ENCODE data around the gene SYTL2.
A peak's percentile ranks its signal among the peaks of the same experiment; 100 is the strongest.
"Not testable (repeated sequence)": the region's sequence is repeated elsewhere in the genome, so short reads cannot be mapped to it uniquely, and the experiment has no call there.

SYTL2 gene, protein sequence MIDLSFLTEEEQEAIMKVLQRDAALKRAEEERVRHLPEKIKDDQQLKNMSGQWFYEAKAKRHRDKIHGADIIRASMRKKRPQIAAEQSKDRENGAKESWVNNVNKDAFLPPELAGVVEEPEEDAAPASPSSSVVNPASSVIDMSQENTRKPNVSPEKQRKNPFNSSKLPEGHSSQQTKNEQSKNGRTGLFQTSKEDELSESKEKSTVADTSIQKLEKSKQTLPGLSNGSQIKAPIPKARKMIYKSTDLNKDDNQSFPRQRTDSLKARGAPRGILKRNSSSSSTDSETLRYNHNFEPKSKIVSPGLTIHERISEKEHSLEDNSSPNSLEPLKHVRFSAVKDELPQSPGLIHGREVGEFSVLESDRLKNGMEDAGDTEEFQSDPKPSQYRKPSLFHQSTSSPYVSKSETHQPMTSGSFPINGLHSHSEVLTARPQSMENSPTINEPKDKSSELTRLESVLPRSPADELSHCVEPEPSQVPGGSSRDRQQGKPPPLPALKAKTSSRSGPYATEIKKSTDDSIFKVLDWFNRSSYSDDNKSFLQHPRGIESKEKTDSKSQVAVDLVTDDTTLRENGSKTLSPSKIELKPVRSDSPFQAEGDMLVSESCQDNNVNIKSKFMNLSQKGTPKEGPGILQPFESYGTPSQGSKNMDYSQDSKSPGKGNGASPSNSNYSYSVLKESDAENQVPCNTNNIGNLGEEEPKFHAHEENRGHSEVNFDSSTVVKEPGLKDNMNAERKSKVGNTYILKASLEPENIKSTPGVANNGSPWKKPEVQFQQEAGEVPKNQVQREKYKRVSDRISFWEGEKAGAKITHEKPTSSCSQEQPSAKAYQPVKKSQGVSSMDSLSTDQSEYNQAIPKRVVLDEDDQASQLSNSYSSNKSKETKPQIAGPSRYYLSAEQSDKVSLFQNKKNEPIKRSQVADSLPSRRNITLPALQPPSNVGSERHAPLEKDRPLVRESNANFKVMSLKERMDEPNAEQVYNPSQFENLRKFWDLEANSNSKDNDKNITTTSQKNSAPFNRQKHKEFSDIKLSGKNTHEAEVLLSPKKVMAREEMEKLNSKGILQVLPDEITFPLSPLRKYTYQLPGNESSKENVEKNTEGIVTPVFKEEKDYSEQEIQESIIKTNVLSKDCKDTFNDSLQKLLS (N-terminal part only)

DNA sequence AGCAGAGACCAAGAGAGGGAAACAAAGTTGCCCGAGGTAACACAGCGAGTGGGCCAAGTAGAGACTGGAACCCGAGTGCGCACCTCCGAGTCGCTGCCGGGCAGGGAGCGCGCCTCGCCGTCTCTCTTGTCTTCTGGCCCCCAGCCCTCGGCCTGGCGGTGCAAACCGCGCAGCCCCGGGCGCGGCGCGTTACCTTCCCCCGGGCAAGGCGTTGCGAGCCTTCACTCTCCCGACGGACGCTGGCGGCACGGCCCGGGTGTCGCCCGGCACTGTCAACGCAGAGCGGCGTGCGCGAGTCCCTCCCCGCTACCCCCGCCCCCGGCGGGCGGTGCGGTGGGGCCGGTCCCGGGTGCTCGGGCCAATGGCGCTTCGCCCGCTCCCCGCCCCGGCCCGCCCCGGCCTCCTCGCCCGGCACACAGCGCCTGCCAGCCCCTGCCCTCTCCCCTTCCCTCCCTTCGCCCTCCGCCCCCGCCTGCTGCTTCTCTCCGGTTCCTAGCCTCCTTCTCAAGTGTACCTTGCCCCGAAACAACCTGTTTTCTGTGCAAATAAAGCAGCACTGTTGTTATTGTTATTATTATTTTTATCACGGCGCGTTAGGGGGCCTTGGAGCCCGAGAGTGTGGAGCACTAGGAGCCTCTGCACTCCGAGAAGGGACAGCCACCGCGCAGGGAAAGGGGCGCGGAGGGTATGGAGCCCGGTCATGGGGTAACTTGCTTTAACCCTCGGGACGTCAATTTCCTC lies at the start of gene SYTL2:
TSS of gene SYTL2 (minus strand) at position 271 of the 741 bp plus-strand sequence. CDS start 53,416 bp downstream, outside the sequence.
- no peak for DNase-seq

DNA sequence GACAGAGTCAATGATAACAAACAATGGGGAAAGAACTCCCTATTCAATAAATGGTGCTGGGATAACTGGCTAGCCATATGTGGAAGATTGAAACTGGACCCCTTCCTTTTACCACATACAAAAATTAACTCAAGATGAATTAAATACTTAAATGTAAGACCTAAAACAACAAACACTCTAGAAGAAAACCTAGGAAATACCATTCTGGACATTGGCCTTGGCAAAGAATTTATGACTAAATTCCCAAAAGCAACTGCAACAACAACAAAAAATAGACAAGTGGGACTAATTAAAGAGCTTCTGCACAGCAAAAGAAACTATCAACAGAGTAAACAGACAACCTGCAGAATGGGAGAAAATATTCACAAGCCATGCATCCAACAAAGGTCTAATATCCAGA lies 48.6 kb upstream of the SYTL2 start:
- not testable (repeated sequence) for DNase-seq

DNA sequence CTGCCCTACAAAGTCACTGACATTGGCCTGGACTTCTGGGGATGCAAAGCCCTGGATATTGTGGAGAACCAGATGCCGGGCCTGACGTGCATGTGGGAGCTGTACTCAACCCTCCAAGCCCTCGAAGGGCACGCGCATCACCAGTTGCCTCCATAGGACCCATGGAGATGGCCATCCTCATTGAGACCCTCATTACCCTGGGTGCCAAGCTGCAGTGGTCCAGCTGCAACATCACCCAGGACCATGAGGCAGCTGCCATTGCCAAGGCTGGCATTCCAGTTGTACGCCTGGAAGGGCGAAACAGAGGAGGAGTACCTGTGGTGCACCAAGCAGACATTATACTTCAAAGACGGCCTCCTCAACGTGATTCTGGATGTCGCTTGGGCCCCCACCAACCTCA lies 46.2 kb upstream of the SYTL2 start:
- DNase-seq: no peak

DNA sequence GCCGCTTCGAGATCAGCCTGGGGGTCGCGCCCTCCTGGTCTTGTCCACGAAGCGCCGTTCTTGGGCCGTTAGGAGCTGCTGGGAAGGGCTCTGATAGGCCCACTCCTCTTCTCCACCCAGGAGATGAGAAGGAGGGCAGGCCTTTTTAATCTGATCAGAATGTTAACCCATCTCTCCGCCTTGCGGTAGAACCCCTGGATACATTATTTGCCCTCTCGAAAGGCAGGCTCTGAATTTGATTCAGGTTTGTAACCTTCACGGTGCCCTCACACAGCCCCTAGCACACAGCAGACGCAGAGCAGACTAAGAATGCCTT lies 44.4 kb upstream of the SYTL2 start, which contains the start of gene CCDC83:
TSS of gene CCDC83 (plus strand) at position 43 of the 316 bp plus-strand sequence. CDS start 9,741 bp downstream, outside the sequence.
- no peak for DNase-seq

DNA sequence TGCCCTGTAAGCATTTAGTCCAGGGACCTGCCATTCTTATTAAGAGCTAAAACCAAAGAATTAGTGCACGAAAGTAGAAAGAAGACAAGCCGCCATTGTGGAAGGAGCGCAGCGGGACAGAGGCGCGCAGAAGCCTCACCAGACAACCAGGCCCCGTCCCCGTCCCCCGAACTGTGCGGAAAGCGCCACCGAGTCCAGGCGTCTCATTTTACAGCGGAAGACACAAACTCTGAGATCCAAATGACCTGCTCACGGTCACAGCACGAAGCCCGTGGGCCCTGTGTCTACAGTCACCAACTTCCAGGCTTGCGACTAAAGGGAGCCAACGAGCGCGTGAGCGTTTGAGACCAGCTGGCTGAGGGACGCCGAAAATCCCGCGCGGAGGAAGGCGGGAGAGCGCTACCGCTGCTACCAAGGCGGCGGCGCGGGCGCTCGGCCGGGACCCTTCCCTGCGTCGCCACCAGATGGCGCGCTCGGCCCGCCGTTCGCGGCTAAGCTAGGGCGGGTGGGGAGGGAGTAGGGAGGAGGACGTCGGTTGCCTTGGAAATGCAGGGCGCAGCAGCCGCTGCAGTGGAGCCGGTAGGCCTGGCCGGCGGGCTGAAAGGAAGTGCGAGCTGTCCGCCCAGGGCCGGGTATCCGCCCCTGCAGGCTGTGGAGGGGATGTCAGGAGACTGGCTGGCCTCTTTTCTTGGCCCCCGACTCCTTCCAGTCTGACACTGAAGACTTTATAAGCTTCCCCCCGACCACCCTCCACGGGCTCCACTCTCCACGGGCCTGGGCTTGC lies 43.8 kb upstream of the SYTL2 start:
- peak; percentile 41 for DNase-seq

DNA sequence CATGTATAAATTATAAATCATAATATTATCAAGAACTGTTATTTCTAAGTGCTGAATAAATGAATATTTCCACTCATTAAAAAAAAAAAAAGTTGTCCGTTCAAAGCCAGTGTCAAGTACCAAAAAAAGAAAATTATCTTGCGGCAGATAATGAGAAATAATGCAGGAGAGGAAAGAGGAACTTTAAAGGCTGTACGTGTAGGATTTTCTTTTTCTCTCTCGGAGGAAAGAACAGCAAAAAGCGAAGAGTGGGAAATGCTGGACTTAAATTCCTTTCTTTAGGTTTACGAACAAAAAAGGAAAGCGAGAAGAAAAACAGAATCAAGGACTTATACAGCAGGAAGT lies 43.2 kb upstream of the SYTL2 start:
- DNase-seq: no peak

DNA sequence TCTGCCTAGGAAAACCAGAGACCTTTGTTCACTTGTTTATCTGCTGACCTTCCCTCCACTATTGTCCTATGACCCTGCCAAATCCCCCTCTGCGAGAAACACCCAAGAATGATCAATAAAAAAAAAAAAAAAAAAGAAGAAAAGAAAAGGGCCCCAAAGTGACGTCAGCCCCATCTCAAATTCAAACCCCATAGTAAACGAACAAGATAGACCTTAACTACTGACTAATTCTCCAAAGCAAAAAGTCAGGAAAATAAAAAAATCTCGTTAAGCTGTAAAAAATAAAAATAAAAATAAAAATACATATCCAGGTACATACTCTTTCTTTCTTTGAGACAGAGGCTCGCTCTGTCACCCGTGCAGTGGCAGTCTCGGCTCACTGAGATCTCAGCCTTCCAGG lies 42.6 kb upstream of the SYTL2 start:
- DNase-seq: not testable (repeated sequence)

DNA sequence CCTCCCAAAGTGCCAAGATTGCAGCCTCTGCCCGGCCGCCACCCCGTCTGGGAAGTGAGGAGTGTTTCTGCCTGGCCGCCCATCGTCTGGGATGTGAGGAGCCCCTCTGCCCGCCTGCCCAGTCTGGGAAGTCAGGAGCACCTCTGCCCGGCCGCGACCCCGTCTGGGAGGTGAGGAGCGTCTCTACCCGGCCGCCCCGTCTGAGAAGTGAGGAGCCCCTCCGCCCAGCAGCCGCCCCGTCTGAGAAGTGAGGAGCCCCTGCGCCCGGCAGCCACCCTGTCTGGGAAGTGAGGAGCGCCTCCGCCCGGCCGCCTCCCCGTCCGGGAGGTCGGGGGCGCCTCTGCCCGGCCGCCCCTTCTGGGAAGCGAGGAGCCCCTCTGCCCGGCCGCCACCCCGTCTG lies 41.8 kb upstream of the SYTL2 start:
- DNase-seq: not testable (repeated sequence)

DNA sequence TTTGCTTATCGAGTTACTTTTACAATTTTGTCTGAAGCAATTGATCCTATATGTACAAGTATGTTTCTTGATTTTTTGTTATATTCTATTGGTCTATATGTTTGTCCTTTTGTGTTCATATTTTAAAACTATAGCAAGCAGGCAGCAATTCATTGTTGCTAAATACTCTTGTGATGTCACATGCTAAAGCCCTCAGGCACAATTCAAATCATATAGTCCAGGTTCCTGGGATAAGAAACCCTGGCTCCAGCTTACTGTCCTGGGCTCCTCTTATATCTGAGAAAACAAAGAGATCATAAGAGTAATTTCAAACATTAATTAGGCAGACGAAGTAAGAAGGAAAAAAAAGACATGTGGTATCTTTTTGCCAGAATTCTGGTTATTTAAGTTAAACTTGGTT lies 37.6 kb upstream of the SYTL2 start:
- no peak for DNase-seq

DNA sequence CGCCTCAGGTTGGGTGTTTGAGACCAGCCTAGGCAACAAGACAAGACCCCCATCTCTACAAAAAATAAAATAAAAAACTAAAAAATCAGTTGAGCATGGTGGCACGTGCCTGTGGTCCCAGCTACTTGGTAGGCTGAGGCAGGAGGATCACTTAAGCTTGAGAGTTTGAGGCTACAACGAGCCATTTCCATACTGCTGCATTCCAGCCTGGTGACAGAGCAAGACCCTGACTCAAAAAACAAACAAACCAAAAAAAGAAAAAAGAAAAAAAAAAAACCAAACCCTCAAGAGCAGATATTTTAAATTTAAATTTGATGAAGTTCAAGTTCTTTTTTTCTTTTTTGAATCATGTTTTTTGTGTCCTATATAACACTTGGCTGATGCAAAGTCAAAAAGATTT lies 37.1 kb upstream of the SYTL2 start:
- no peak for DNase-seq

DNA sequence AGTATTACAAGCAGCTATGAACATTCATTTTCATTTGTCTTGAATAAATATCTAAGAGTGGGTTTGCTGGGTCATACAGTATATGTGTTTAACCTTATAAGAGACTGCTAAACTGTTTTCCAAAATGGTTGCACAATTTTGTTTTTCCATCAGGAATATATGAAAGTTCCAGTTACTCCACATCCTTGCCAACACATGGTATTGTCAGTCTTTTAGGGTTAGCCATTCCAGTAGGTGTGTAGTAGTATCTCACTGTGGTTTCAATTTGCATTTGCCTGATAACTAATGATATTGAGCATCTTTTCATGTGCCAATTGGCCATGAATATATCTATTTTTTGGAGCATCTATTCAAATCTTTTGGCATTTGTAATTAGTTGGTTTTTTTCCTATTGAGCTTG lies 36.5 kb upstream of the SYTL2 start:
- no peak for DNase-seq

DNA sequence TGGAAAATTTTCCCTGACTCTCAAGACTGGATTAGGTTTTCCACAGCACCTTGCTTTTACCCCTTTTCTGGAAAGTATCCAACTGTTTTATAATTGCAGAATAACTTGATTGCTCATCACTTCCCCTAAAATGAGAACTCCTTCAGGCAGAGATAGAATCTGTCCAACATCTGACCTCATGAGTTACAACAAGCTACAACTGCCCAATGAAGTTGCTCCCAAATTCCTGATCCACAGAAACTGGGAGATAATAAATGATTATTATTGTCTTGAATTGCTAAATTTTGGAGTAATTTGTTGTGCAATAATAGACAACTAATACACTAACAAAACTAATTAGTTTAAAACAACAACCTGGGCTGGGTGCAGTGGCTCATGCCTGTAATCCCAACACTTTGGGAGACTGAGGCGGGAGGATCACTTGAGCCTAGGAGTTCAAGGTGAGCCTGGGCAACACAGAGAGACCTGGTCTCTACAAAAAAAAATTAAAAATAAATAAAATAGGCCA lies 34.2 kb upstream of the SYTL2 start:
- no peak for DNase-seq

DNA sequence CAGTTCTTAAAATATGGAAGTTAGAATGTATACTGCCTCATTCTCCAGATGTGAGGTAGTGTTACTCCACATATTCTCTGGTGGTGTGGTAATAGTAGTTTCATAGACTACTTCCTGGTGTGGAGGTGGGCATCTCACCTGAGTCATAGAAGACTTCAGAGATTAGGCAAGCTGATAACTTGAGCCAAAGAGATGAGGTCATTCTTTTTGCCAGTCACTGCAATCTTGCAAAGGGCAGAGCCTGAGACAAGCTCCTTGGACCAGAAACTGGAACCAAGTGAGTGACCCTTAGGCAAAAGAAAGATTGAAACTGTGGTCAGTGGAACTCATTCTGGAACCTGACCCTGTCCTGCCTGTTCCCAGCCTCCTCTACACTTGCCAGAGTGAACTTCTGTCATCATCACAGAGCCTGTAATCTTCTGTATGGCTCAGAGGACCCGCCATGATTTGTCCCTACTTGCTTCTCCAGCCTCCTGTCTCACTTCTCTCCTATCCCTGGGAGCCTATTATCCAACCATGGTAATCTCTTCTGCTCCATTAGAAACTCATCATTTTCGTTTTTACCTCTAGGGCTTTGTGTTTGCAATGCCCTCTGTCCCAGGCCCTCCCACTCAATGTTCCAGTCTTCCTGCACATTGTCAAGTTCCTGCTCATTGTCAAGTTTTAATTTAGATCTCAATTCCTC lies 33.6 kb upstream of the SYTL2 start:
- no peak for DNase-seq

DNA sequence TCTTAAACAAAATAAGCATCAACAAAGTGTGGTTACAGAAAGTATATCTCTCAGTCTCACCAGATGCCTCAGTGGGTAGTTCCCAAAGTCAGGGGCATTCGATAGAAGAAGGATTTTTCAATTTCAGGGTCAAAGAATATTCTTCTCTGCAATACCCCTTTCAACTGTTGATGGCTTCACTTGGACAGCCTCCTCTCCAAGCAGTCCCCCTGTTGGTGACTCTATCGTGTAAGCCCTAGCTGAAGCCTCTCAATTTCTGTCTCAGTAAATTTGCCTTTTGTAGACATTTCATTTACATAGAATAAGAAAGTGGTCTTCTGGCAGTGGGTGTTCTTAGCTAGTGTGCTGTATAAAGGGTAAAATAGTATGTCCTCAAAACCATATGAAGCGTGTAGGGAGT lies 33.0 kb upstream of the SYTL2 start:
- no peak for DNase-seq

DNA sequence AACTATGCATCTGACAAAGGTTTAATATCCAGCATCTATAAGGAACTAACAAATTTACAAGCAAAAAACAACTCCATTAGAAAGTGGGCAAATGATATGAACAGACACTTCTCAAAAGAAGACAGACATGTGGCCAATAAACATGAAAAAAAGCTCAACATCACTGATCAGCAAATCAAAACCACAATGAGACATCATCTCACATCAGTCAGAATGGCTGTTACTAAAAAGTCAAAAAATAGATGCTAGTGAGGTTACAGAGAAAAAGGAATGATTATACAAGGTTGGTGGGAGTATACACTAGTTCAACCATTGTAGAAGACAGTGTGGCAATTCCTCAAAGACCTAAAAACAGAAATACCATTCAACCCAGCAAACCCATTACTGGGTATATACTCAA lies 30.0 kb upstream of the SYTL2 start:
- not testable (repeated sequence) for DNase-seq

DNA sequence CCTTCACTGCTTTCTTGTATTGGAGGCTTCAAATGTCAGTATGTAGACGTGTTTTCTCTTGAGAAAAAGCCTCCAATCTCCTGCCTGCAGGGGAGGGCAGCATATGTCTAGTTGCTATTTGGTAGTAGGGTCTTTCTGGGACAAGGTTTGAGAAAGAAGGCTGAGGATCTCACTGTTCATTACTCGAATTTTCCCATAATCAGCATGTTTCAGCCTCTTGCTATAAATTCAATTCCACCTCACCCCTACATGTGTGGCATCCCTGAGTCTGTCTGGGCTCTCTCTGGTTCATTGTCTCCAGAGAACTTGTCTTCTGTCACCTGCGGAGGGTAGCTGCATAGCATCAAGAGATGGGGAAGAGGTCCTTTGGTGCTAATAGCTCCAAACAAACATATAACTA lies 24.8 kb upstream of the SYTL2 start:
- no peak for DNase-seq

DNA sequence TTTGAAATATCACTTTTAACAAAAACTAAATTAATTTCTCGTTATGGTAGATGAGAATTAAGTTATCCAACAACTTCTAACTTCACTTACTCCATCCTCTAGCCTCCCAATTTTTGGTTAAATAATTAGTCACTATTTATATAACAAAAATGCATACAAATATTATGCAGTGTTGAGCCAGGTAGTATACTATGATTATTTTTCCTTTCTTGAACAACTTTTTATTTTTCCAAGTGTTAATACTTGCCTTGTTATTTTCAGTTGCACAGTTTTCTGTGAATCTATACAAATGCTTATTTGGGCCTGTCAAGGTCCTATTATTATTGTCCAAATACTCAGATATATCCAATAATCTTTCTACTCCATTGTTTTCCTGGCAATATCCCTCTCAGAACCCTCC lies 24.3 kb upstream of the SYTL2 start:
- DNase-seq: no peak

DNA sequence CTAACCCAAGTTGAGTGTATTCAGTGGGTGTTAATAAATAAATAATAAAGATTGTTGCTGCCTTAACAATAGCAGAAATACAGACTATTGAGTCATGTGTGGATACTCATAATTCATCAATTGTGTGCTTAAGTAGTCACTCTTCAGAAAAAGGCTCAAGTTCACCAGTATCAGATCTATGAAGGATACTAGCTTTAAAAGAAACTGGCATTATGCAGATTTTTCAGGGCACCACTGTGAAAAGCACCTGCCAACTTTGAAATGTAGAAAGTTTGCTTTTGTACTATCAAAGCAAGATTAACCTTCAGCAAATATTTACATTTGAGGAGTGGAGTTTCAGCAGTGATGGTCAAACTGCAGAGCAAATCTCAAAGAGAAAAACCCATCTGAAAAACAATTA lies 20.1 kb upstream of the SYTL2 start:
- DNase-seq: no peak

DNA sequence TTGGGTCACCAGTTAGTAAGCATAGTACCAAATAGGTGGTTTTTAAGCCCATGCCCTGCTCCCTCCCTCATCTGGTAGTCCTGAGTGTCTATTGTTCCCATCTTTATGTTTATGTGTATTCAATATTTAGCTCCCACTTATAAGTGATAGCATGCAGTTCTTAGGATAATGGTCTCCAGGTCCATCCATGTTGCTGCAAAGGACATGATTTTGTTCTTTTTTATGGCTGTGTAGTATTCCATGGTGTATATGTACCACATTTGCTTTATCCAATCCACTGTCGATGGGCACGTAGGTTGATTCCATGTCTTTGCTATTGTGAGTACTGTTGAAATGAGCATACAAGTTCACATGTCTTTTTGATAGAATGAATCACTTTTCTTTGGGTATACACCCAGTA lies 18.2 kb upstream of the SYTL2 start:
- no peak for DNase-seq

DNA sequence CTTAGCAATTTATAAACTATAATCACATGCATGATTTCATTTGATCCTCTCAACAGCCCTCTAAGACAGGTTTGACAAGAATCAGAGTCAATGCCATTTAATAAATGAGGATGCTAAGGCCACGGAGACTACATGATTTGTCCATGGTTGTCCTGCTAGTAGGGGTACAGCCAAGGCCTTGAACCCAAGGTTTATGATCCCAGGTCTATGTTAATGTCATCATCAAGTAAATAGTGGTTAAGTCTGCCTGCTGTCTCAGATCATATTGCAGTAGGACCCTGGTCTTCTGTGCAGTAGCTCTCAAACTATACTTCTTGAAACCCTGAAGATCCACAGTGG lies 17.7 kb upstream of the SYTL2 start:
- no peak for DNase-seq

Measured in NCI-H187 treated with DMSO at 0.1 percent for 48 hours (cell line).